HG03066 (cell line): ENCODE measurements around the gene MCHR2.
A peak's percentile ranks its signal among the peaks of the same experiment; 100 is the strongest.
"Not testable (repeated sequence)": the region's sequence is repeated elsewhere in the genome, so short reads cannot be mapped to it uniquely, and the experiment has no call there.

ENCODE experiments used
- ATAC-seq: cut with Tn5 transposase; IDR thresholded peaks from one replicate; pipeline ENCODE4 v1.9.1; 2021; ENCODE audit warnings: low read depth; ENCODE audit not compliant: unreplicated experiment

MCHR2 gene

GRCh38 chr6:99993533-99994251 is at the start of gene MCHR2:
Gene MCHR2, minus strand, starts transcription at chr6:99994223. Its CDS starts 38,076 bp downstream, at chr6:99956147.
- no peak for ATAC-seq

DNA sequence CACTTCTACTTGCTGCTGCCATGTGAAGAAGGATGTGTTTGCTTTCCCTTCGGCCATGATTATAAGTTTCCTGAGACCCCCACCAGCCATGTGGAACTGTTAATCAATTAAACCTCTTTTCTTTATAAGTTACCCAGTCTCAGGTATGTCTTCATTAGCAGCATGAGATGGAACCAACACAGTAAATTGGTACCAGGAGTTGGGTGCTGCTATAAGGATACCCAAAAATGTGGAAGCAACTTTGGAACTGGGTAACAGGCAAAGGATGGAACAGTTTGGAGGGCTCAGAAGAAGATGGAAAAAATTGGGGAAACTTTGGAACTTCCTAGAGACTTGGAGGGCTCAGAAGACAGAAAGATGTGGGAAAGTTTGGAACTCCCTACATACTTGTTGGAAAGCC is 44.5 kb upstream of the MCHR2 start:
- not testable (repeated sequence) for ATAC-seq

GRCh38 chr6:100035873-100036653 is 42.0 kb upstream of the MCHR2 start:
- ATAC-seq, result peak; percentile 72

DNA sequence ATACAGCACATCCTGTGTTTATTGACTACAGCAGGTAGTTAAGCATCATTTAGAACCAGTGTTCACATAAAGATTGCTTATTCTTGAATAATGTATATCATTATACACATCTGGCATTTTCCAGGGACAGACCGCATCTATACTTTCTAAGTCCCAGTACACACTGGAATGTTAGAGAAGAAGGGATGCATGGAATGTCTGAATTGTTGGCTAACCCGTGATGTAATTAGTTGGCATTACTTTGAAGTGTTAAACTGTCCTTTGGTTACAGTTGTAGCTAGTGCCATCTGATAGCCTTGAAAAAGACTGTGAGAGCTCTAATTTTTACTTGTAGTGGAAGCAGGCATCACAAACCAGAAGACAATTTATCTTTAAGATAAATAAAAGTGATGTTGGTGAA is 29.8 kb upstream of the MCHR2 start:
- ATAC-seq, result no peak

GRCh38 chr6:100022847-100023246 is 28.8 kb upstream of the MCHR2 start:
- no peak for ATAC-seq

DNA sequence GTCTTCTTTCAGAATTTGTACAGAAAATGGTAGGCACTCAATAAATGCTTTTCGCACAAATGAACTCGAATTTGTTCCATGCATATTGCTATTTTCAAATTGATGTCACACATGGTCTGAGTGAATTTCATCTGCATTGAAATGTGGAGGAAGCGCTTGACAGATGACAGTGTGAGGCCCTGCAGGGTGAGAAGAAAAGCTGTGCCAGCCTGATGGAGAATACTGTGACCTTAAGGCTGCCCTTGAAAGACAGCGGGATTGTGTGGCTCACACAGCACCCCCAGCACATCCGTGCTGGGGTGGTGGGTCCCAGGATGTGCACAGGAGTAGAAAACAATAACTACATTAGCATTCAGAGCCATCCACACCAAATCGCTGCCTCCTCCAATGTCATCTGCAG is 14.8 kb upstream of the MCHR2 start:
- no peak for ATAC-seq

DNA sequence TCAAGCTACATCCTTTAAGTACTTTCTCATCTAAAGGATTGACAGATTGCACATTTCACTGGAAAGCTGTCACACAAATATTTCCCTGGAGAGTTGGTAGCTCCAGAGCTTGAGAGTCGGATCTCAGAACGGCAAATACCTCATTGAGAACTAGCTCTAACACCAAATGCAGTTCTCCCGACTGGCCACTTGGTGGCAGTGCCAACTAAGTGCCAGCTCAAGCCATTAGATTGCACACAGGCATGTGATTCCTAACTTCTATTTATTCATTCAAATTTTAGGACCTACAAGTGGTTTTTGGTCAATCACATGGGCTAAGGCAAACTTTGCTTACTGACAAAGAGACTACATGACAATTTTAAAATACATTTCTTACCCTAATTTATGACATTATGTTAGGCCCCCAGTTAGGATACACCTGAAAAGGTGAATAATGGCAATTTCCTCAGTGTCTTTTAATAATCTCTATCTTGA is 7.9 kb upstream of the MCHR2 start:
- peak; percentile 98 for ATAC-seq

DNA sequence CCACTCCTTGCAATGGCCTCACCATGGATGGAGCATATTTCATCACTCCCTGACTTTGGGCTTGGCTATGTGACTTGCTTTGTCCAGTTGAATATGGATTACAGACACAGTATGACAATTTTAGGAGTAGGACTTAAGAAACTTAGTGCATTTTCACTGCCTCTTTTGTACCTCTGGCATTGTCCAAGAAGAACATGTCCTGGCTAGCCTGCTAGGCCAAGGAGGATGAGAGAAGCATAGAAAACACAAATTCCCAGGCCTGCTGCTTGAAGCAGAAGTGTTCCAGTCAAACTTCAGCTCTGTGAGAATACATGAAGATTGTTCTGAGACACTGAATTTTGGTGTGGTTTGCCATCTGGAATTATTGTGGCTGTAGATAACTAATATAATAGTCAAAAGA is 3.1 kb upstream of the MCHR2 start:
- no peak for ATAC-seq

DNA sequence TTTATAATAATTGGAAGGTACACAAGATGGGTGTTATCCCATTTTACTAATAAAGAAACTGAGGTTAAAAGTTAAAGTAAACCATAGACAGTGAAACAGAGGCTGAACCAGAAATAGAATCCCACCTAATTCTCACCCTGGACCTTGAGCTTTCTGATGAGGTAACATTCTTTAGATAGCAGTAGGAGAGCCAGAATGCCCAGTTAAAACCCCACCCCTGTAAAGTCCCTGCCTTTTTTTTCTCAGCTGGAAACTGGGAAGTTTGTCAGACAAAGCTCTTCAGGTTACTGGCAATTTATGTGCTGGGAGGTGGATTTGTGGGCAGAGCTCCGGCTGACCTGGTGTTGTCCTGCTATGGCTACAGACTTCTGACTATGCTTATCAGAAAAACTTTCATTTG is 1.9 kb upstream of the MCHR2 start:
- ATAC-seq, result no peak

GRCh38 chr6:99993146-99993532 is 884 bp downstream of the MCHR2 start:
- no peak for ATAC-seq

- ATAC-seq, result no peak
These were observed 2.1 kb downstream of the MCHR2 start for GRCh38 chr6:99991955-99992354.

DNA sequence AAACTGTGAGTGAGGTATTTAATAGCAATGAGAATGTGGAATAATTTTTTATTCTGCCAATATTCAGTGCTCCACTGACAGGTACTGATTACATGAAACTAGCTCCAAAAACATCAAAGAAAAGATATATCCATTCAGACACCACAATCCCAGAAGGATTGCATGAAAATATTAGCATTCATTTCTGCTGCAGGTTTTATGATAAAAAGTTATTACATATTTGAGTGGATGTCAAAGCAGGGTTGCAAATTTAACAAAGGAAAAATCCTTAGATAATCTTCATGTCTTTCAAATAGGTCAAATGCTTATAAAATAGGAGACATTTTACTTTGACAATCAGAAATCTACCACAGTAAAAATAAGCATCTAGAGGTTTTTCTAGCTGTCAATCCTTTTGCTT is 13.3 kb downstream of the MCHR2 start:
- ATAC-seq, result no peak

- ATAC-seq, result no peak
These were observed 14.1 kb downstream of the MCHR2 start for GRCh38 chr6:99979953-99980352.

GRCh38 chr6:99967052-99967451 is 27.0 kb downstream of the MCHR2 start:
- ATAC-seq, result no peak

DNA sequence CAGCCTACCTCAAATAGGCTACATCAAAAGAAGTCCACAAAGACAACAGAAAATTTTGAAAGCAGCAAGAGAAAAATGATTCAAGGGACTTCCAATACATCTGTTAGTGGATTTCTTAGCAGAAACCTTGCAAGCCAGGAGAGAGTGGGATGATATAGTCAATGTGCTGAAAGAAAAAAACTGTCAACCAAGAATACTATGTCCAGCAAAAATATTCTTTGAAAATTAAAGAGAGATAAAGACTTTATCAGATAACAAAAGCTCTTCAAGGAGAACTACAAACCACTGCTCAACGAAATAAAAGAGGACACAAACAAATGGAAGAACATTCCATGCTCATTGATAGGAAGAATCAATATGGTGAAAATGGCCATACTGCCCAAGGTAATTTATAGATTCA is 34.0 kb downstream of the MCHR2 start:
- no peak for ATAC-seq

GRCh38 chr6:99951016-99951805 is 42.8 kb downstream of the MCHR2 start:
- no peak for ATAC-seq

DNA sequence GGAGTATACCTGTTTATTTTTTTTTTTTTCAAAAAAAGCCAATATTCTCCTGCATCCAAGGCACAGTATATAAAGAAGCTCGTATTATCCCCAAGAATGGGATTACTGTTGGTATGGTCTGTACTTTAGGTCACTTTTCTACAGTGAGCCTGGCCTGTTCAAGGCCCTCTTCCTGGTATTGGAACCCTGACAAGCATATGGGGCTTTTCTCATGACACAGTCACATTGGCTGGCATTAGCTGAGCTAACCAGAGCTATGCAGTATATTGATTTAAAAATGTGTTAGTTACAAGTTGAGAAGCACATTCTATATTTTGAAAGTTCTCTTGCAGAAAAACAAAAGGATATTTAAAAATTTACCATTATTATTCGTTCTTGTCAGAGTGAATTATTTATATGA is 48.0 kb downstream of the MCHR2 start:
- no peak for ATAC-seq

- no peak for ATAC-seq
These were observed 50.2 kb downstream of the MCHR2 start for GRCh38 chr6:99943846-99944245.

GRCh38 chr6:99940582-99940981 is 53.4 kb downstream of the MCHR2 start:
- no peak for ATAC-seq

GRCh38 chr6:99933129-99933528 is 60.9 kb downstream of the MCHR2 start:
- no peak for ATAC-seq

GRCh38 chr6:99912657-99913056 is 81.4 kb downstream of the MCHR2 start:
- ATAC-seq, result no peak
